CD14-positive monocyte (primary cell): ENCODE measurements around the gene ARPC5L. TPM values are rescaled to one million over a fixed set of nuclear protein-coding genes. Genes with fewer than 3 reads are reported as not detected.

Source experiments
- DNase-seq, 3 donors: peaks; one replicate each; pipeline ENCODE4 v3.0.0-alpha.2; 2011 to 2022
- H2AFZ ChIP-seq: 2 replicates; pipeline ENCODE4 v1.6.0; 2012; ENCODE audit warnings: mild to moderate bottlenecking, low read depth, low read length, inconsistent platforms; ENCODE audit not compliant: insufficient read depth, poor library complexity, severe bottlenecking
- H3K27ac ChIP-seq, 2 donors: 1 replicate in 1 of 2; 2 replicates in 1 of 2; pipeline ENCODE4 v1.5.1; 2012 to 2013; ENCODE audit warnings: low read length in 2 of 2, control low read depth in 1 of 2, inconsistent platforms in 1 of 2, low read depth in 1 of 2, mild to moderate bottlenecking in 1 of 2
- H3K27me3 ChIP-seq, 2 donors: one replicate each; pipeline versions ENCODE4 v1.6.0 to v1.6.1; 2011 to 2013; ENCODE audit warnings: low read length in 2 of 2; ENCODE audit not compliant: control insufficient read depth in 2 of 2, insufficient read depth in 2 of 2
- H3K36me3 ChIP-seq, 2 donors: replicated peaks in 1 of 2; 1 replicate in 1 of 2; 2 replicates in 1 of 2; pipeline versions ENCODE4 v1.5.1 to v1.6.1; 2012 to 2013; ENCODE audit warnings: low read length in 2 of 2, control low read depth in 1 of 2, inconsistent platforms in 1 of 2, mild to moderate bottlenecking in 1 of 2; ENCODE audit not compliant: insufficient read depth in 2 of 2, control insufficient read depth in 1 of 2
- H3K4me1 ChIP-seq, 2 donors: 1 replicate in 1 of 2; 2 replicates in 1 of 2; pipeline versions ENCODE4 v1.5.1 to v1.6.1; 2012 to 2013; ENCODE audit warnings: low read length in 2 of 2, control low read depth in 1 of 2, inconsistent platforms in 1 of 2, mild to moderate bottlenecking in 1 of 2, moderate library complexity in 1 of 2; ENCODE audit not compliant: insufficient read depth in 2 of 2, control insufficient read depth in 1 of 2
- H3K4me2 ChIP-seq: replicated peaks from 2 replicates; pipeline ENCODE3; 2012; ENCODE audit warnings: low read length, moderate library complexity, mild to moderate bottlenecking; ENCODE audit not compliant: poor library complexity, severe bottlenecking; ENCODE audit errors: extremely low read depth
- H3K4me3 ChIP-seq, 3 experiments: fragments of 200-600 bp in 1 of 3; sonication (generic) in 1 of 3; replicated peaks in 1 of 3; 1 replicate in 2 of 3; 2 replicates in 1 of 3; pipeline ENCODE4 v1.5.1; 2011 to 2013; ENCODE audit warnings: low read length in 3 of 3, mild to moderate bottlenecking in 3 of 3, control low read depth in 2 of 3, low read depth in 2 of 3, inconsistent platforms in 1 of 3, moderate library complexity in 1 of 3
- H3K79me2 ChIP-seq: 2 replicates; pipeline ENCODE4 v1.6.0; 2012; ENCODE audit warnings: mild to moderate bottlenecking, control low read depth, inconsistent platforms, low read length, moderate library complexity; ENCODE audit not compliant: insufficient read depth
- H3K9ac ChIP-seq: 2 replicates; pipeline ENCODE4 v1.6.0; 2017; ENCODE audit warnings: low read length, mild to moderate bottlenecking; ENCODE audit not compliant: insufficient read depth, poor library complexity, severe bottlenecking
- H3K9me3 ChIP-seq, 2 donors: replicated peaks in 1 of 2; 1 replicate in 1 of 2; 2 replicates in 1 of 2; pipeline versions ENCODE4 v1.5.1 to v1.6.1; 2012 to 2013; ENCODE audit warnings: low read length in 2 of 2, control low read depth in 1 of 2; ENCODE audit not compliant: control insufficient read depth in 1 of 2, insufficient read depth in 1 of 2
- H4K20me1 ChIP-seq: 2 replicates; pipeline ENCODE4 v1.6.0; 2012; ENCODE audit warnings: mild to moderate bottlenecking, low read length, control low read depth, moderate library complexity; ENCODE audit not compliant: insufficient read depth
- H3K27ac Mint-ChIP-seq, 7 donors: one replicate each; pipeline ENCODE4 v1.8.0; 2020; ENCODE audit warnings: mild to moderate bottlenecking in 7 of 7, mixed read lengths in 7 of 7, moderate library complexity in 6 of 7, inconsistent platforms in 2 of 7
- H3K27me3 Mint-ChIP-seq, 3 donors: one replicate each; pipeline ENCODE4 v1.8.0; 2021 to 2022; ENCODE audit warnings: low read depth in 3 of 3, mild to moderate bottlenecking in 3 of 3, mixed read lengths in 3 of 3, moderate library complexity in 3 of 3, inconsistent platforms in 1 of 3
- H3K36me3 Mint-ChIP-seq, 2 donors: one replicate each; pipeline ENCODE4 v1.8.0; 2020; ENCODE audit warnings: mixed read lengths in 2 of 2, inconsistent platforms in 1 of 2, mild to moderate bottlenecking in 1 of 2
- H3K4me1 Mint-ChIP-seq: one replicate; pipeline ENCODE4 v1.8.0; 2020; ENCODE audit warnings: mild to moderate bottlenecking, mixed read lengths
- H3K4me3 Mint-ChIP-seq, 2 donors: one replicate each; pipeline ENCODE4 v1.8.0; 2020; ENCODE audit warnings: mild to moderate bottlenecking in 2 of 2, mixed read lengths in 2 of 2, moderate library complexity in 1 of 2
- H3K9me3 Mint-ChIP-seq, 7 donors: one replicate each; pipeline ENCODE4 v1.8.0; 2020 to 2022; ENCODE audit warnings: mixed read lengths in 7 of 7, mild to moderate bottlenecking in 6 of 7, moderate library complexity in 6 of 7, inconsistent platforms in 2 of 7
- CTCF ChIP-seq: fragments of 200-600 bp; IDR thresholded peaks from one replicate; pipeline ENCODE4 v1.8.0; 2022; ENCODE audit warnings: antibody characterized with exemption, mild to moderate bottlenecking
- WGBS: methylation state at CpG from one replicate; pipeline ENCODE4 v1.1.5; 2013; ENCODE audit warnings: missing lambda C conversion rate; ENCODE audit not compliant: insufficient coverage; 5-methylcytosine and 5-hydroxymethylcytosine counted together
- intact Hi-C, 2 donors: fragments of 100-400 bp; cut with micrococcal nuclease; formaldehyde crosslinking; loops; one replicate each; pipeline versions ENCODE4 v1.15.0 to v1.15.1; 2023
- polyA plus RNA-seq, 3 donors: library from polyadenylated mRNA; depleted of rRNA in 1 of 3; unstranded in 2 of 3; stranded (reverse) in 1 of 3; fragments of 300-500 nt in 2 of 3; fragments of >200 nt in 1 of 3; fragmentation: Illumina TruSeq in 2 of 3; gene quantifications; 1 replicate in 2 of 3; 2 replicates in 1 of 3; pipeline ENCODE4 v1.2.3, GENCODE V29; 2012 to 2021

ARPC5L gene
- polyA plus RNA-seq, 3 donors, result 16.0 to 35.2 (median 20.7) TPM

- Histone ChIP-seq H3K36me3 (peaks cover 38 to 44% of the 10 kb centered on the region in 2 donors), H3K9ac (no peak overlapping the region), H3K9me3 (no peaks in the 10 kb centered on the region), H3K27ac (no peak overlapping the region), H3K4me3 (no peak overlapping the region), H3K4me1 (peaks cover 27 to 33% of the 10 kb centered on the region in 2 donors), H2AFZ (no peak overlapping the region), H3K27me3 (no peaks in the 10 kb centered on the region), H3K79me2 (peaks cover 30% of the 10 kb centered on the region), H4K20me1 (peaks cover 55% of the 10 kb centered on the region), H3K4me2 (no peak overlapping the region)
- intact Hi-C loops, result no loop called here
- no peak for DNase-seq
- Mint-ChIP-seq H3K27me3 (peaks cover 2 to 6% (median 4%) of the 10 kb centered on the region in 3 donors), H3K4me3 (no peak overlapping the region), H3K27ac (peak overlapping the region in 3 of 7 donors; percentile 26 to 79 (median 29)), H3K9me3 (no peaks in the 10 kb centered on the region), H3K4me1 (peaks cover 31% of the 10 kb centered on the region), H3K36me3 (peaks cover 36 to 40% of the 10 kb centered on the region in 2 donors)
- 95% methylated on average over 23 of the region's 24 CpGs for WGBS
- TF ChIP-seq CTCF, result no peak
Observed at GRCh38 chr9:124857533-124858162, 4.3 kb upstream of the ARPC5L start.

- no peak for DNase-seq
- Mint-ChIP-seq H3K27me3 (peaks cover 2 to 4% (median 3%) of the 10 kb centered on the region in 3 donors), H3K4me3 (no peak overlapping the region), H3K9me3 (no peaks in the 10 kb centered on the region), H3K27ac (peak overlapping the region in 3 of 7 donors; percentile 37 to 83 (median 57)), H3K36me3 (peaks cover 36 to 40% of the 10 kb centered on the region in 2 donors), H3K4me1 (peaks cover 29% of the 10 kb centered on the region)
- TF ChIP-seq CTCF, result no peak
- Histone ChIP-seq H4K20me1 (peaks cover 55% of the 10 kb centered on the region), H3K4me2 (no peak overlapping the region), H3K4me1 (peaks cover 27 to 28% of the 10 kb centered on the region in 2 donors), H3K27ac (no peak overlapping the region), H3K9ac (peak overlapping the region; percentile 92), H3K4me3 (no peak overlapping the region), H2AFZ (no peak overlapping the region), H3K9me3 (no peaks in the 10 kb centered on the region), H3K79me2 (peaks cover 30% of the 10 kb centered on the region), H3K36me3 (peaks cover 38 to 44% of the 10 kb centered on the region in 2 donors), H3K27me3 (no peaks in the 10 kb centered on the region)
- 88% methylated on average over 9 of the region's 9 CpGs for WGBS
- intact Hi-C loops, result no loop called here
Observed at GRCh38 chr9:124858330-124859046, 3.4 kb upstream of the ARPC5L start.
